Ectodermal cell (in vitro differentiated cells): ENCODE data around the gene RRAS.
A peak's percentile ranks its signal among the peaks of the same experiment; 100 is the strongest.

Source experiments
- H3K27ac ChIP-seq: 2 replicates; pipeline ENCODE4 v1.7.0; 2013; ENCODE audit warnings: mild to moderate bottlenecking, low read depth, low read length; ENCODE audit not compliant: insufficient read depth, poor library complexity, severe bottlenecking
- H3K27me3 ChIP-seq: 2 replicates; pipeline ENCODE4 v1.7.0; 2013; ENCODE audit warnings: mild to moderate bottlenecking, low read length; ENCODE audit not compliant: insufficient read depth, control insufficient read depth, poor library complexity, severe bottlenecking
- H3K36me3 ChIP-seq: one replicate; pipeline ENCODE4 v1.7.0; 2013; ENCODE audit warnings: low read length; ENCODE audit not compliant: control insufficient read depth, insufficient read depth
- H3K4me1 ChIP-seq: one replicate; pipeline ENCODE4 v1.7.0; 2013; ENCODE audit warnings: low read length; ENCODE audit not compliant: control insufficient read depth, insufficient read depth
- H3K4me3 ChIP-seq: 2 replicates; pipeline ENCODE4 v1.7.0; 2013; ENCODE audit warnings: low read depth, low read length, control low read depth; ENCODE audit not compliant: insufficient read depth
- H3K9me3 ChIP-seq: 2 replicates; pipeline ENCODE4 v1.7.0; 2013; ENCODE audit warnings: mild to moderate bottlenecking, low read length, moderate library complexity; ENCODE audit not compliant: control insufficient read depth
- WGBS, 2 experiments: methylation state at CpG; one replicate each; pipeline ENCODE4 v1.1.7; 2013; ENCODE audit warnings: missing lambda C conversion rate in 2 of 2; 5-methylcytosine and 5-hydroxymethylcytosine counted together

RRAS gene

GRCh38 chr19:49664171-49665035, 24.5 kb upstream of the RRAS start:
- H3K9me3 ChIP-seq, result no peaks in the 10 kb centered on the region
- H3K27me3 ChIP-seq, result no peaks in the 10 kb centered on the region
- H3K4me3 ChIP-seq, result peak overlapping the region; percentile 86
- WGBS, 2 experiments, result 1% methylated on average over 53 of the region's 53 CpGs
- H3K36me3 ChIP-seq, result peaks cover 28% of the 10 kb centered on the region
- peaks cover 6% of the 10 kb centered on the region for H3K4me1 ChIP-seq
- peak overlapping the region; percentile 47 for H3K27ac ChIP-seq

- 94 to 95% methylated on average over 12 of the region's 12 CpGs for WGBS, 2 experiments
- Histone ChIP-seq H3K9me3 (no peaks in the 10 kb centered on the region), H3K4me3 (no peak overlapping the region), H3K27me3 (no peaks in the 10 kb centered on the region), H3K4me1 (peaks cover 6% of the 10 kb centered on the region), H3K27ac (no peak overlapping the region), H3K36me3 (peaks cover 33% of the 10 kb centered on the region)
Measured at GRCh38 chr19:49663224-49663623, 23.3 kb upstream of the RRAS start.

GRCh38 chr19:49662011-49662410, 22.1 kb upstream of the RRAS start:
- 96% methylated on average over 16 of the region's 16 CpGs for WGBS, 2 experiments
- no peaks in the 10 kb centered on the region for H3K27me3 ChIP-seq
- no peaks in the 10 kb centered on the region for H3K9me3 ChIP-seq
- no peak overlapping the region for H3K4me3 ChIP-seq
- H3K27ac ChIP-seq, result no peak overlapping the region
- H3K36me3 ChIP-seq, result peaks cover 37% of the 10 kb centered on the region
- peaks cover 6% of the 10 kb centered on the region for H3K4me1 ChIP-seq

GRCh38 chr19:49660338-49660961, 20.5 kb upstream of the RRAS start:
- peaks cover 42% of the 10 kb centered on the region for H3K36me3 ChIP-seq
- no peaks in the 10 kb centered on the region for H3K9me3 ChIP-seq
- no peaks in the 10 kb centered on the region for H3K4me1 ChIP-seq
- 96 to 97% methylated on average over 15 of the region's 15 CpGs for WGBS, 2 experiments
- H3K4me3 ChIP-seq, result no peak overlapping the region
- no peak overlapping the region for H3K27ac ChIP-seq
- no peaks in the 10 kb centered on the region for H3K27me3 ChIP-seq

- Histone ChIP-seq H3K27ac (no peak overlapping the region), H3K4me3 (no peak overlapping the region), H3K9me3 (no peaks in the 10 kb centered on the region), H3K4me1 (no peaks in the 10 kb centered on the region), H3K36me3 (peaks cover 55% of the 10 kb centered on the region), H3K27me3 (no peaks in the 10 kb centered on the region)
- 96 to 97% methylated on average over 12 of the region's 12 CpGs for WGBS, 2 experiments
Measured at GRCh38 chr19:49658566-49659442, 18.9 kb upstream of the RRAS start.

- 90 to 92% methylated on average over 15 of the region's 15 CpGs for WGBS, 2 experiments
Measured at GRCh38 chr19:49658139-49658517, 18.2 kb upstream of the RRAS start.

GRCh38 chr19:49657493-49658138, 17.7 kb upstream of the RRAS start:
- Histone ChIP-seq H3K27ac (no peak overlapping the region), H3K9me3 (no peaks in the 10 kb centered on the region), H3K4me1 (no peaks in the 10 kb centered on the region), H3K27me3 (no peaks in the 10 kb centered on the region), H3K36me3 (peaks cover 64% of the 10 kb centered on the region), H3K4me3 (no peak overlapping the region)
- WGBS, 2 experiments, result 93 to 95% methylated on average over 22 of the region's 22 CpGs

More at GRCh38 chr19:49658139-49658517, 18.2 kb upstream of the RRAS start:
- Histone ChIP-seq H3K27ac (no peak overlapping the region), H3K27me3 (no peaks in the 10 kb centered on the region), H3K4me3 (no peak overlapping the region), H3K36me3 (peaks cover 62% of the 10 kb centered on the region), H3K9me3 (no peaks in the 10 kb centered on the region), H3K4me1 (no peaks in the 10 kb centered on the region)

GRCh38 chr19:49656456-49657109, 16.6 kb upstream of the RRAS start:
- Histone ChIP-seq H3K4me3 (no peak overlapping the region), H3K27ac (no peak overlapping the region), H3K4me1 (no peaks in the 10 kb centered on the region), H3K27me3 (no peaks in the 10 kb centered on the region), H3K36me3 (peaks cover 62% of the 10 kb centered on the region), H3K9me3 (no peaks in the 10 kb centered on the region)
- 83 to 84% methylated on average over 17 of the region's 17 CpGs for WGBS, 2 experiments

- WGBS, 2 experiments, result 93% methylated on average over 23 of the region's 23 CpGs
- Histone ChIP-seq H3K9me3 (no peaks in the 10 kb centered on the region), H3K36me3 (peaks cover 62% of the 10 kb centered on the region)
Measured at GRCh38 chr19:49655570-49656455, 15.9 kb upstream of the RRAS start.

More at GRCh38 chr19:49655570-49656455, 15.9 kb upstream of the RRAS start:
- H3K27ac ChIP-seq, result no peak overlapping the region
- no peak overlapping the region for H3K4me3 ChIP-seq
- H3K27me3 ChIP-seq, result no peaks in the 10 kb centered on the region
- no peaks in the 10 kb centered on the region for H3K4me1 ChIP-seq
